ENCODE results near the gene KIFBP. TPM values are rescaled to one million over a fixed set of nuclear protein-coding genes. Genes with fewer than 3 reads are reported as not detected.

The KIFBP gene
- total RNA-seq, 1 donor from 2014 or later: 26.9 TPM

Other genes with a start within 250 kb of the KIFBP start
- gene STOX1, start 161.3 kb upstream of the KIFBP start, total RNA-seq (ENCODE audit: low replicate concordance): 2.8 and 4.0 TPM in 2 replicates
- 28.7 and 44.2 TPM in 2 replicates for gene DDX50, start 87.5 kb upstream of the KIFBP start, total RNA-seq (ENCODE audit: low replicate concordance)
- gene DDX21, start 32.6 kb upstream of the KIFBP start, total RNA-seq (ENCODE audit: low replicate concordance): 53.2 and 57.5 TPM in 2 replicates
- gene SRGN, start 99.3 kb downstream of the KIFBP start, total RNA-seq (ENCODE audit: low replicate concordance): not detected in 2 replicates
- 56.0 and 57.6 TPM in 2 replicates for gene VPS26A, start 135.4 kb downstream of the KIFBP start, total RNA-seq (ENCODE audit: low replicate concordance)
- gene SUPV3L1, start 191.4 kb downstream of the KIFBP start, total RNA-seq (ENCODE audit: low replicate concordance): 30.7 and 36.6 TPM in 2 replicates
- 2.4 and 8.0 TPM in 2 replicates for gene HKDC1, start 231.5 kb downstream of the KIFBP start, total RNA-seq (ENCODE audit: low replicate concordance)

Measured in type B pancreatic cell (in vitro differentiated cells).